AG08396 (cell line): ENCODE results near the gene FAS.
"Not testable (repeated sequence)": the region's sequence is repeated elsewhere in the genome, so short reads cannot be mapped to it uniquely, and the experiment has no call there.

Experiments
- DNase-seq: peaks from one replicate; pipeline ENCODE4 v3.0.0; 2012; ENCODE audit warnings: low spot score, mixed read lengths

Gene FAS

DNA sequence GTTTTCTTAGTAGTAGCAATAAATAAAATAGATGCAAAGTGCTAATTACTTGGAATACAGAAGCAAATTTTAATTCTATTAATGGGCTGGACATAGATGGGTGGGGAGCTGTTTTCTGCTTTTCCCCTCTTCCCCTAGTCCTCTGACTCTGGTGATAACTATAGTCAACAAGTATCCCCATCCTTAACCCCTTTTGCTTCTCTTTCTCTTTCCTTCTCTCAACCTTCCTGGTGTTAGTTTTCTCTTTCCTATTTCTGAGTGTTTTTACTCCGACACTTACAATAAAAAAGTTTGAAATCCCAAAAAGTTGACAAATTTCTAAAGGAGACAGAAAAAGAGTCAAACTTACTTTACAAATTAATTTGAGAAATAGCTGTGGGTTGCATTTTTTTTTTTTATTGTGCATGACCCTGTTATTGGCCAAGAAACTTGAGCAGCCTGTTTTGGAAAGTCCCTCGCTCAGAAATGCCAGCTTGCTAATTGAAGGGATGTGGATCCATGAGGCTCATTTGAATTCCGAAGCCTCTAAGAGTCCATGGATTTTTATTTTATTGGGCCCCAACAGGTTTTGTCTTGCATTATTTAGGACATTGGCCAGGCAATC, 2.4 kb downstream of the FAS start:
- no peak for DNase-seq

GRCh38 chr10:88994019-88994418, 3.4 kb downstream of the FAS start:
- peak; percentile 23 for DNase-seq

GRCh38 chr10:88995156-88995876, 4.7 kb downstream of the FAS start:
- no peak for DNase-seq

GRCh38 chr10:88996927-88997326, 6.3 kb downstream of the FAS start:
- DNase-seq: no peak

GRCh38 chr10:88999625-89000024, 9.0 kb downstream of the FAS start:
- no peak for DNase-seq

DNA sequence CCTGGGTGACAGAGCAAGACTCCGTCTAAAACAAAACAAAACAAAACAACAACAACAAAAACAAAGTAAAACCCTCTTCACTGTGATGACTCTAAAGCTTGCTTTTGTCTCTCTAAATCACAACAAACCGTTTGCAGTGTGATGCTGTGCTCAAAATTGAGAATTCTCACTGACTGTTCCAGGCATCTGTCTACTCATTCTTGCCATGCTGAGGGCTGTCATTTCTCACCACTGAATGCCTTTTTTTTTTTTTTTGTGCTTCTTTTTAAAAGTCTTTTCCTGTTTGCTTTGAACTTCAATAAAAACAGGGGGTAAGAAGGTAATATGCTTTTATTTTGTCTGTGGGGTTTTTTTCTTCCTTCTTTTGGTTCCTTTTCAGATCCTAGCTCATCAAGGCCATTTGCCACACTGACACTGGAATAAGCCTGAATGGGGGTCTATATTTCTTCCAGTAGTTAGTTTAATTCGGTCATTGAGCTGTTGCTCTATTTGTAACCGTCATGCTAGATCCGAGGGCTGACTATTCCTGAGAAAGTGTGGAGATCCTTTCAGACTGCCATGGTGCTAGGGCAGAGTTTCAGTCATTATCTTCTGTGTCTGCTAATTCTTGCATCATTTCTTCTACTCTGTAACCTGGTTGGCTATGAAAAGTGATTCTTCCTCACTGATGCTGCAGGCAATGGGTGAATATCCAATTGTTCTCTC, 10.6 kb downstream of the FAS start:
- DNase-seq: no peak

DNA sequence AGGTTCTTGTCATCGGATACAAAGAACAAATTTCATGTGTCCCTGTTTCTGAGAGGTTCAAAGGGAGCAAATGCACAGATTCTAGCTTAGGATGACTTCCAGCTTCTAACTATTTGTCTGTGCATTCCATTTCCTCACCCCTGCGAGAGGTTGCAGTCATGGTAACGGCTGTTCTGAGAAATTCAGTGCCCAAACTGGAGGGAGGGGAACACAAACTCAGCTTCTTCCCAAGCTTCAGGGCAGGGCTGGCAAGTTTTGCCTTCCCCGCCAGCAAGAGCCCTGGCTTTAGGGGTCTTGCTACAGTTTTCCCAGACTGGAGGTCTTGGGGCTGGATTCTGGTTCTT, 11.1 kb downstream of the FAS start:
- peak; percentile 55 for DNase-seq

DNA sequence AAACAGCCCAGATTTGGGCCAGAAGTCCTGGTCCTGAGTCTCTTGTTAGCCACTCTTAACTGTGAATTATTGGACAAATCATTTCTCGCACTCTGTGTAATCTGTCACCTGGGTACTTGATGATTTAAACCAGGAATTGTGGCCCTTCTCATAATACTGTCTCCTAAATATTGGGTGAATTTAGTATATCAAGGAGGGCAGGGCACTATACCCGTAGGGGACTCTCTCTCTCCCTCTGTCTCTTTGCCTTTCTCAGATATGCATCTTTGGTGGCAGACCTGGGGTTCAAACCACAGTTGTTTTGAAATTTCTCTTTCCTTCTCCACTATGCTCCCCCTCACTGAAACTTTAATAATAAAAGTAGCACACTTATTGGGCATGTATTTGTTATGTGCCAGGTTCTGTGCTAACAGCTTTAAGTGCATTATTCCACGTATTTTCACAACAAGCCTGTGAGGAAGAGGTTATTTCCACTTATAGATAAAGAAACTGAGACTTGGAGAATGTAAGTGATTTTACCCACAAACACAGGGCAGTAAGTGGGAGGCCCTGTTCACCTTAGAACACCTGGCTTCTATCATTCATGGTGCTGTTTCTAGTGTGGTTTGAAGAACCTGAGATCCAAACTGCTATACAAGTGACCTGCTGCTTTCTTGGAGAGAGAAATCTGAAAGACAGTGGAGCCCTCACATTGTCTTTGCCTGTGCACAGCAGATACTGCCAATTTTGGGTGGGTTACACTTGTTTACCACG, 11.8 kb downstream of the FAS start:
- no peak for DNase-seq

DNA sequence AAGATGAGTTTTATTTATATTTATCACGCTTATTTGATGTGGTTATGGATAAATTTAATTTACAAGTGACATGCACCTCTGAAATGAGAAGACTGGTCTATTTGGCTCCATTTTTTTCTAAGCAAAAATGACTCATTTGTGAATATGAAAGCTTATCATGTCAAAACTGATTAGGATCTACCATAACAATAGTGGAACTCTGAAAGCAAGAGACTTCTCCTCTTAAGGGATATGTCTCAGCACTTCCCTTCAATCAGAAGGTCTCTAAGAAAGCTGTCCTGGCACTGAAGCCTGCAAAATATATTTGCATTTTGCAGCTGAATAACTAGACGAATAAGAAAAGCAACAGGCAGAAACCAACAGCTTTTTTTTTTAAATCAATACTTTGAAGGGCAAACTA, 12.7 kb downstream of the FAS start:
- DNase-seq: no peak

DNA sequence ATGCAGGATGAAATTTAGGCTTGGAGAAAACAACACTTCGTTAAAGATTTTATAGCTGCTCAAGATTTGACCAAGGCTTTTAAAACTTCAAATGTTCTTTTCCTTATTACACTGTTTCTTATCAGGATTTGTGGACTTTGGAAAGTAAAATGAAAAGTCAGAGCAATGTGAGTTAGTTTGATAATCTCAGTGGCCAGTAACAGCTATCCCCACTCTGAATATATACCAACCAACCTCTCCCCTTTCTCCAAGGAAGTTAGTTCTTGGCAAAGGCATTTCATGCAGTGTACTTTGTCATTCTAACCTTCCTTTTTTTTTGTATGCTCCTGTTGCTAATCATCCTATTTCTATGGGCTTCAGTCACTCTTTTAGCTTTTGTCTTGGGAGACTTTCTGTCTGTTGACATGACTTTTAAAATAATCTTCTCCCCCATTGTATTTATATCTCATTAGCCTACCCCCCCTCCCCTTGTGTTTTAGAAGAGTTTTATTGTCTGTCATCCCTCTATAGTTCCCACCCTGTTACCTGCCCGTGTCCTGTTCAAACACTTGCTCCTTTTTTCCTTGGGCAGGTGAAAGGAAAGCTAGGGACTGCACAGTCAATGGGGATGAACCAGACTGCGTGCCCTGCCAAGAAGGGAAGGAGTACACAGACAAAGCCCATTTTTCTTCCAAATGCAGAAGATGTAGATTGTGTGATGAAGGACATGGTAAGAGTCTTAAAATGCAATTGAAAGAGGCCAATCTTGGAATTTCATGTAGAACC, 16.7 kb downstream of the FAS start:
- no peak for DNase-seq

DNA sequence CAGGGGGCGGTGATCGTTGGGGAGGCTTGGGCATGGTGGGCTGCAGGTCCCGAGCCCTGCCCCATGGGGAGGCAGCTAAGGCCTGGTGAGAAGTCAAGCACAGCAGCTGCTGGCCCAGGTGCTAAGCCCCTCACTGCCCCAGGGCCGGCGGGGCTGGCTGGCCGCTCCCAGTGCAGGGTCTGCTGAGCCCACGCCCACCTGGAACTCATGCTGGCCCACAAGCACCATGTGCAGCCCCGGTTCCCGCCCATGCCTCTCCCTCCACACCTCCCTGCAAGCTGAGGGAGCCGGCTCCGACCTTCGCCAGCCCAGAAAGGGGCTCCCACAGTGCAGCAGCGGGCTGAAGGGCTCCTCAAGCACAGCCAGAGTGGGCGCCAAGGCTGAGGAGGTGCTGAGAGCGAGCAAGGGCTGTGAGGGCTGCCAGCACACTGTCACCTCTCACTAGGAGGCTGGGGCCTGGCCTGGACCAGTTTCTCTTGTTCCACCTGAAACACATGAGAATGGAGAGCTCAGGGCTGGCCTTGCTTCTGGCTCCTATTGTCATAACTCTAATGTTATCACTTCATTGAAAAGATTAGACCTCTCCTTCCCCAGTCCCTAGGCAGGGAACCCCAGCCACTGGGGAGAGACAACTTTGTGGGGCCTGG, 28.2 kb downstream of the FAS start:
- DNase-seq: not testable (repeated sequence)

- DNase-seq: no peak
These were observed 29.1 kb downstream of the FAS start for GRCh38 chr10:89019569-89020327.

GRCh38 chr10:89021526-89021925, 30.9 kb downstream of the FAS start:
- DNase-seq: not testable (repeated sequence)

DNA sequence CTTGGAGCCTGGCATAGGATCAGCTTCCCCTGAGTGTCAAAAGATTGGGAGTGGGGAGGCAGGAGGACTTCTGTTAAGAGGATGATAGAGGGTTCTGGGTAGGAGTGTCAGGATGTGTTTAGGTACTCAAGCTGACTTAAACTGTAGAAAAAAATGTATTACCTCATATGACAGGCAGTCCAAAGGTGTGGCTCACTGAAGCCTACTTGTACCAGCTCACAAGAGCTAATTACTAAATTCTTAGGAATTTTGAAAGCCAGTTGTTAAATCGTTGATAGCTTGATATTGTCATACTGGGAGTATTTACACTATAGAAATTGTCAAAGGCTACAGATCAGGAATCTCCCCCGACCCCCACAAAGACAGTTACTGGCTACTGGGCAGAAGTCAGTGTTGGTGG, 32.1 kb downstream of the FAS start:
- DNase-seq: no peak

DNA sequence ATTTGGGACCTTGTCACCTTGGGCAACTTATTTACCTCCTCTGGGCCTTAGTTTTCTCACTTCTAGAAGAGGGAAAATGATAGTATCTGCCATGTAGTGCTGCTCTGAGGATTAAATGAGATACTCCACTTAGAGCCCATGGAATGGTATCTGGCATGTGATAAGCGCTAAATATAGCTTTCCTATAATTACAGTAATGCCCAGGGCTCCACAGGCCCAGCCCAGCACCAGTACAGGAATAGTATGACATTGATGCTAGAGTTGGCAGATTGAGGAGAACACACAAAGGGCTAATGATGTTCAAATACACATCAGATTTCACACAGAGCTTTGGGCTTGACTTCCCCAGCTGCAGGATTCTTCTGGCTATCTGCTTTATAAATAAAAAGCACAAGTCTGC, 34.9 kb downstream of the FAS start:
- no peak for DNase-seq

DNA sequence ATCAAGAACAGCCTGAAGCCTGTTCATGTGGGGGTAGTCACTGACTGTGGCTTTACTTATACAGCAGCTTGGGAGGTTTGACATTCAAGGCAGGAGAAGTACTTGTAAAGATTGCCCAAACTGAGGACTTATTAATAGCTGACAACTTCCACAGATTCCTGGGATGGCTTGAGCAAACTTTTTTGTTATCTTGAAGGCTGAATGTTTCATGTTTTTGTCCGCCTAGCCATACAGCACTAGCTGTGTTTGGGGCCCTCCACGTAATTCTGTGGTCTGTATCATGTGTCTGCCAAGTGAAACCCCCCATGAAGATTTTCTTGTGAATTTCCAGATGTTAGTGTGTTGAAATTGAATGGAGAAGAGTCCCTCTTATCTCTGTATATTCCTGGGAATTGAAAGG, 38.6 kb downstream of the FAS start:
- DNase-seq: no peak

- DNase-seq: peak; percentile 64
These were observed 39.3 kb downstream of the FAS start for GRCh38 chr10:89029785-89030437.

GRCh38 chr10:89030791-89031190, 40.2 kb downstream of the FAS start:
- DNase-seq: no peak

- peak; percentile 32 for DNase-seq
These were observed 41.7 kb downstream of the FAS start for GRCh38 chr10:89032141-89032891.
